ENCODE results near the gene PPP6R1.
"Not testable (repeated sequence)": the region's sequence is repeated elsewhere in the genome, so short reads cannot be mapped to it uniquely, and the experiment has no call there.

PPP6R1 gene

GRCh38 chr19:55223291-55224037 is 35.4 kb downstream of the PPP6R1 start:
- DNase-seq (ENCODE audit: low read depth in 2 of 2): no peak

DNA sequence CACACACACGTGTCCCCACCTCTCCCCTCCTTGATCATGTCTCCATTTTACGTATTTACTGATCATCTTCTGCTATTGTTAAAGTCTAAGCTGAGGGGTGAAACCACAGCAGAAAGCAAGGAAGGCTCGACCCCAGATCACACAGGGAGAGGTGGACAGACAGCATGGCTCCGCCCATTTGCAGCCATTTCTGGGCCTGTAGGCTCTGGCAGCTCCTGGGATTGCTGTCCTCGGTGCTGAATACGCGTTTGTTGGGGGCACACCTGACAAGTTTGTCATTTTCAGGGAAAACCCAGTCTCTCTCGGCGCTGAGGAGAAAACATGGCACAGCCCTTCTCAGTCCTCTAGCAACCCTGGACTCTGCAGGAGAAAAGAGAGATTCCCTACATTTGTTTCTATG is 38.3 kb downstream of the PPP6R1 start:
- DNase-seq (ENCODE audit: low read depth in 2 of 2): no peak

DNA sequence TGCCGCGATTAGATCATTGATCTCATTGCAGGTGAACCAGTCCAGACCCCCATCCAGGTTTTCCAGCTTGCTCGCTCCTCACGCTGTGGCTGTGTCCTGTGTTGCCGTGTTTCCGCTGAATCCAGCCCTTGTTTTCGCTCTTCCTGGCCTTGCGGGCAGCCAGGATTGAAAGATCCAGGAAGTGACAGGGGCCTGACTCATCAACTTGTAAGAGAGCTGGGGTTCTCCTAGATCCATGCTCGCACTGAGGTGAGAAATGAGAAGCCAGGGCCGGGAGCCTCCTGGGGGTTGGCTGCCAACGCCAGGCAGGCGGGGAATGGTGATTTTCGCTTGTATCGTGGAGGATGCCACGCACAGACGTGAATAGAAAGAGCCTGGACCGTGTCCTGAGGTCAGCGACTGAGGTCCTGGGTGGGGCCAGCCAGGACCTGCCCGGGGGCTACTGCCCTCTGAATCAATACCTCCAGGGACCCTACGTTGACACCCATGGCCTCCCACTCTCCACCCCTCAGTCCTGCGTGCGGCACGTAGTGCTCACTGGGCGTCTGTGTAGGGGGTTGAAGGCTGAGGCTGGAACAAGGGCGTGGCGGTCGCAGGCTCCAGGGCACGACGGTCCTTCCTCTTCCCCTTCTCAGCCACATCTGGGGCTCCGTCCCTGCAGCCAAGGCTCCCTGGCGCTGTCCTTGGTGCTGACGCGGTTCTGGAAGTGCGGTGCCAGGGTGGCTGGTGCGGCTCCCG is 42.2 kb downstream of the PPP6R1 start:
- peak; percentile 49 to 52 for DNase-seq (ENCODE audit: low read depth in 2 of 2)

DNA sequence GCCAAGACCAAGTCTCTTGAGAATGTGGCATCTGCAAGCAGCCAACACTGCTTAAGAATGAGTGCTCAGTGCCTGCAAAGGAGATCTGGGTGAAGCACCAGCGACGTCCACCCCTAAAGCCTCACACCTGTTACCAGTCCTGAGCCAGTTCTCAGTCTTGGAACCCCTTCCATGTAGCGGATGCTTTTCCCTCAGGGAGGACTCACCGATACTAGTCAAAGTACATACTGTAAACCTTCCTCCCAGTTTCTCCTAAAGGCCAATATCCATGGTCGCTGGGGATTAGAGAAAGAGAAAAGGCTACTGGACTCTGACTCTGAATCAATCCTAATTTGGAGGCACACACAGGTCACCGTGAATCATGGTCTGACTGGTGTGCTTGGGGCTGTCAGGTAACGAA is 45.3 kb downstream of the PPP6R1 start:
- DNase-seq (ENCODE audit: low read depth in 2 of 2): no peak

DNA sequence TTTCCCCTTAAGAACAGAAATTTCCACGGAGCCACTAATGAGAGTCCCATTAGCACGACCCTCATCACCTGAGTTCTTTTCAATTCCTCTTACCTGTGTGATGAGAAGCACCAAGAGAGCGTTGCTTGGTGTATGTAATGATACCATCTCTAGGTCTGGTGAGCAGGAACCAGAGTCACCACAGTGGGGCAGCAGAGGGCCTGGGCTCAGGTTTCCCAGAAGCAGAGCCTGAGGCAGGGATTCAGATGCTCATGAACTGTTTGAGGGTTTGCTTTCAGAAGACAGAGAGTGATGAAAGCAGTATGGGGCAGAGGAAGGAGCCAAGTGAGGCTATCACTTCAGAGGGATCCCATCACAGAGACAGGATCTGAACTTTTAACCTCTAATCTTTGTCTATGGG is 46.4 kb downstream of the PPP6R1 start:
- DNase-seq (ENCODE audit: low read depth in 2 of 2): peak; percentile 19 to 38

GRCh38 chr19:55209693-55210472 is 48.9 kb downstream of the PPP6R1 start:
- DNase-seq (ENCODE audit: low read depth in 2 of 2): no peak

DNA sequence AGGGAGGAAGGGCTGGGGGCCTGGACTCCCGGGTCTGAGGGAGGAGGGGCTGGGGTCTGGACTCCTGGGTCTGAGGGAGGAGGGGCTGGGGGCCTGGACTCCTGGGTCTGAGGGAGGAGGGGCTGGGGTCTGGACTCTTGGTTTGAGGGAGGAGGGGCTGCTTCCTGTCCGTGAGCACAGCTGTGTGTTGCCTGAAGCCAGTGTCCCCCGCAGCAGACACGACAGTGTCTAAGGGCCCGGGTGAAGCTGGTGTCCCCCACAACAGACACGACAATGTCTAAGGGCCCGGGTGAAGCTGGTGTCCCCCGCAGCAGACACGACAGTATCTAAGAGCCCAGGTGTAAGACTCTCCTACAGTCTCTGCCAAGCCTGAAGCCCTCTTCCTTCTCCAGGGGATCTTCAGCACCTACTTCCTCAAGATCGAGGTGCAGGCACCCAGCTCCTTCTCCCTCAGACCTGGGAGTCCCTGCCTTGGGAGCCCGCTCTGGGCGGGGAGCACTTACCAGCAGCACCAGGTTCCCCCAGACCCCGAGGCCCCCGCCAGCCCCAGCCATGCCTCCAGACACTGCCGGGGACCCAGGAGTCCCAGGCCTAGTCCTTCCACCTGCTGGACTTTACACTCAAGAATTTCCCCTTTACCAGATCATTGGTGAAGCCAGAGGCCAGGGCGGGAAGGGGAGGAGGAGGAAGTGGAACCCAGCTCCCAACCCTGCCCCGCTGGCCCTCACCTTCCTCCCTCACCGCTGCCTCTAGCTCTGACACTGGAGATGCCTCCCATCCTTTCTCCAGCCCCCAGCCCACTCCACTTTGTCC is 49.7 kb downstream of the PPP6R1 start, which contains the start of gene PTPRH:
PTPRH (minus strand) TSS at position 622 of the 813 bp plus-strand sequence; CDS start at position 554, 68 bp downstream.
- no peak for DNase-seq (ENCODE audit: low read depth in 2 of 2)

GRCh38 chr19:55206664-55207500 is 51.9 kb downstream of the PPP6R1 start:
- DNase-seq (ENCODE audit: low read depth in 2 of 2): peak; percentile 33 to 52

- DNase-seq (ENCODE audit: low read depth in 2 of 2): not testable (repeated sequence)
Observed at GRCh38 chr19:55202199-55202598, 56.6 kb downstream of the PPP6R1 start.

DNA sequence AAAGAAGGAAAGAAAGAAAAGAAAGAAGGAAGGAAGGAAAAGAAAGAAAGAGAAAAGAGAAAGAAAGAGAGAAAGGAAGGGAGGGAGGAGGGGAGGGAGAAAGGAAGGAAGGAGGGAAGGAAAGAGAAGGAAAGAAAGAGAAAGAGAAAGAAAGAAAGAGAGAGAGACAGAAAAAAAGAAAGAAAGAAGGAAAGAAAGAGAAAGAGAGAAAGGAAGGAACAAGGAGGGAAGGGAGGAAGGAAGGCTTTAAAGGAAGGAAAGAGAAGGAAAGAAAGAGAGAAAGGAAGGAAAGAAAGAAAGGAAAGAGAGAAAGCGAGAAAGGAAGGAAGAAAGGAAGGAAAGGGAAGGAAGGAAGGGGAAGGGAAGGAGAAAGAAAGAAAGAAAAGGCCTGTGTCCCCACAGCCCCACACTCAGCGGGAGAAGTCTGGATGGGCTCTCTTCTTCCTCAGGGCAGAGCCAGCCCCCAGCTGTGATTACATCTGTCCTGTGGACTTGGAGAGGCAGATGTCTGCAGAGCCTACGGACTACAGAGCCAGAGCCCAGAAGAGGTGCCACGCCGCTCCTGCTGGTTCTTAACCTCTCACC is 59.1 kb downstream of the PPP6R1 start:
- DNase-seq (ENCODE audit: low read depth in 2 of 2): no peak

DNA sequence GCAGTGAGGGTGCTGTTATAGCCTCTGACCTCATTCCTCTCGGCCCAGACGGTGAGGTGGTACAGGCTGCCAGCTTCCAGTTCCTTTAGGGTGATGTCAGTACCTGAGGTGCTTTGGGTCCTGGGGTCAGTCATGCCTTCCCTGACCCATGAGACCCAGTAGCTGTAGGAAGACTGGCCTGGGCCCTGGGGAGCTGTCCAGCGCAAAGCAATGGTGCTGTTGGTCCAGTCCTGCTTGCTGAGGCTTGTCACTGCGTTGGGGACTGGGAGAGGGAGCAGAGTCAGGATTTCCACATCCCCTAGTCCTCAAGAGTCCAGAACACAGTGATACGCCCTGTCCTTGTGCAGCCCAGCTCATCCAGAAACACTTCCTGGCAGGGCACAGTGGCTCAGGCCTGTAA is 60.2 kb downstream of the PPP6R1 start:
- no peak for DNase-seq (ENCODE audit: low read depth in 2 of 2)

- DNase-seq (ENCODE audit: low read depth in 2 of 2): no peak
Observed at GRCh38 chr19:55197528-55197927, 61.3 kb downstream of the PPP6R1 start.

- DNase-seq (ENCODE audit: low read depth in 2 of 2): no peak
Observed at GRCh38 chr19:55196803-55197202, 62.0 kb downstream of the PPP6R1 start.

GRCh38 chr19:55193481-55193880 is 65.3 kb downstream of the PPP6R1 start:
- DNase-seq (ENCODE audit: low read depth in 2 of 2): no peak

DNA sequence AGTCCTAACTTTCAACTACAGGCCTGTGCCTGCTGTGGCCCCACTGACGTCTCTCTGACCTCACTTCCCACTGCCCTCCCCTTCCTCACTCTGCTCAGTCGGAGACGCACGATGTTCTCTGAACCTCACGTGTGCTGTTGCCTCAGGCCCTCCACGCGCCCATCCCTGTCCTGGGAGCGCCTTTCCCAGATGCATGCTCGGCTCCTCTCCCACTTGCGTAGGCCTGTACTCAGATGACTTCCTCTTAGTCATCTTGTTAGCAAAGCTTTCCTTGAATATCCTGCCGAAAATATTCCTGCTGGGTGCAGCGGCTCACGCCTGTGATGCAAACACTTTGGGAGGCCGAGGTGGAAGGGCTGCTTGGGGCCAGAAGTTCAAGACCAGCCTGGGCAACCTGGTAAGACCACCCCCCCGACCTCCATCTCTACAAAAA is 69.4 kb downstream of the PPP6R1 start:
- no peak for DNase-seq (ENCODE audit: low read depth in 2 of 2)

GRCh38 chr19:55188625-55189024 is 70.2 kb downstream of the PPP6R1 start:
- no peak for DNase-seq (ENCODE audit: low read depth in 2 of 2)

- no peak for DNase-seq (ENCODE audit: low read depth in 2 of 2)
Observed at GRCh38 chr19:55186080-55186479, 72.7 kb downstream of the PPP6R1 start.

GRCh38 chr19:55181740-55182139 is 77.1 kb downstream of the PPP6R1 start:
- no peak for DNase-seq (ENCODE audit: low read depth in 2 of 2)
